GM19023 (cell line): ENCODE measurements around the gene MED13L.

Experiments
- ATAC-seq: cut with Tn5 transposase; IDR thresholded peaks from one replicate; pipeline ENCODE4 v1.9.1; 2021; ENCODE audit warnings: mild to moderate bottlenecking, moderate library complexity; ENCODE audit not compliant: unreplicated experiment

The MED13L gene

DNA sequence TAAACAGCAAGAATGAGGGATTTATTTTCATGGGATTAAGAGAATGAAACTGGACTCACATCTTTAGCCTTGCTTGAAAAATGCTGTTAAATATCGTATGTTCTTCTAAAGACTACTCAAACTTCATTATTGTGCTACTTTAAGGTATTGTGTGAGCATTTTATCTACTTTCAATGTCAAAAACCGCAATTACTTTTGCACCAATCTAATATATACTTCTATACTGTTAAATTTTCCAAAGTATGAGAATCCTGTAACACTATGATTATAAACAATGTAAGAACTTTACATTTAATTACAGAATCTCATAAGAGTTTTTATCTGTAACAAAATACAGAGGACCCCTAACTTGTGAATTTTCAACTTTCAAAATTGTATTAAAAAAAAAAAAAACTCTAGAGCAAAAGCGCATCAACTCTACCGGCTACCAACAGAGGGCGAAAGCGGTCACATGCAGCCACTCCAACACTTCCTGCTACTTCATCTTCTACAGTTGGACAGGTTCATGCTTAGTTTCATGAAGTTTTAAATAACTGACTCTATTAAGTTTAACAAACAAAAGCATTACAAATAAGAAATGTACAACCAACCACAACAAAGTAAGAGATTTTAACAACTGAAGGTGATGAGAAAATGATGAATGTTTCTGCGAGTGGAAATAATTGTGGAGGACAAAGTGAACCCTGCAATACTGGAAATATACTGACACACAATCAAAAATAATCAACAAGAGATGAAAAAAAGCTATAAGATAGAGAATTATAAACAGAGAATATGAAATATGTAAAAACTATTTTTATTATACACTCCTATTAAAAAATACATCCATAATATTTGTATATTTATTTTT is 210.9 kb downstream of the MED13L start:
- no peak for ATAC-seq

DNA sequence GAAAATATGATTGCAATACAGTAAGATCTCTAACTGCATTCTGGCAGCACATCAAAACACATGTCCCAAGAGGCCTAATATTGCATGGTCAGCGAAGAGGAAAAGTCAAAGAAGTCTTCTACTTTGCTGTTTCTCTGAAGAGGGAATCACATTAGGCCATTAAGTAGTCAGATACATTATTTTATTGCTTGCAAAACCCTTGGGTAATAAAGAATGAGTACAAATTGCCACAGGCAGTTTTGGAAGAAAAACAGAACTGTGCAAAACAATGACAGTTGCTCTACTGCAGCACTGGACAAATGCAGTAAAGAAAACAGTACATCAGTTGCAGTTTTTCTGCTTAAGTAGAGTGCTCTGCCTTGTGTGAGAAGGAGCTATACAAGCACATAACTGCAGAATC is 211.9 kb downstream of the MED13L start:
- ATAC-seq, result no peak

DNA sequence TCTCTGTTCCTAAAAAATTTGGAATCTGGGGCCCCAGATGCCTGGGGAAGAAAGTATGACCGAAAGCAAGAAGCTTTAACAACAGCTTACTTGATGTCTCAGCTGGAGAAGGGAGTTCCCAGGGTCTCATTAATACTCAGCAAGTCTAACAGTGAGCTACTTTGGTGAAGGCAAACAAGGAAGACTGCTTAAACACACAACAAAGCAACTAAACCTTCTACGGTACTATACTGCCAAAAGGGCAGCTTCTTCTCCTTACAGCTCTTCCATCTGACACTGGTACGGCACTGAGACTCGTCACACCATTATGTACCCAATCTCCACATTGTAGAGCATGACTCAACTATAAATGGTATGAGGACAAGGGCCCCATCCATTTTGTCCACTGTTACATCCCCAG is 213.0 kb downstream of the MED13L start:
- ATAC-seq, result no peak

DNA sequence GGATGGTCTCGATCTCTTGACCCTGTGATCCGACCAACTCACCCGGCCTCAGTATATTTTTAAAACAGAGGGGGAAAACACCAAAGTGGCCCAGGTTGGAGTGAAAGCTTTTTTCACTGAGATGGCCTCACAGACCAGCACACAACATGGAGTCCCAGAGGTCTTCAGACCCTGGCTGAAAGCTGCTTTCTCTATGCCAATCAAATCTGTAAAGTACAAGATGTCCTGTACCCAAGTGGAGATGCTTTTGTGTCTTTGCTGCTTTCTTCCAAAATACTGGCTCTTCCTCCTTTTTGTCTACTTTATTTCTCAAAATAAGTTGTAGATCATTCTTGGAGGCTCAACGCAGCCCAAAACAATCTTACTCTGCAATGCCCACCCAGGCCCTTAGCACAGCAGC is 214.8 kb downstream of the MED13L start:
- no peak for ATAC-seq

DNA sequence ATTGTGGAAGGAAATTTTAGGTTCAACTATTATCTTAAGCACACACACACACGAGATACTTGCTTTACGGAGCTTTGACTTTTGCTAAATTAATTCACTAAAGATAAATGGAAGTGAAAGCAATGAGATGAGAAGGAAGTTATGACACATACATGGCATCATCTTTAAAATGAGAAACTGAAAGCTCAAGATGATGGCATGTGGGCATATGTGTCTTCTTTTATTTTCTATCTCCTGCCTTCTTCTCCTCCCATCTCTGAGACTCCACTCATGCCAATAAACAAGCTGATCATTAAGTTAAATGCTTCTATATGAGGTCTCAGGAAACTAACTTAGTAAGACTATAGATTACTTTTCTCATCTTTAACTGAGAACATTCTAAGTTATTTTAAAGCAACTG is 216.7 kb downstream of the MED13L start:
- no peak for ATAC-seq

DNA sequence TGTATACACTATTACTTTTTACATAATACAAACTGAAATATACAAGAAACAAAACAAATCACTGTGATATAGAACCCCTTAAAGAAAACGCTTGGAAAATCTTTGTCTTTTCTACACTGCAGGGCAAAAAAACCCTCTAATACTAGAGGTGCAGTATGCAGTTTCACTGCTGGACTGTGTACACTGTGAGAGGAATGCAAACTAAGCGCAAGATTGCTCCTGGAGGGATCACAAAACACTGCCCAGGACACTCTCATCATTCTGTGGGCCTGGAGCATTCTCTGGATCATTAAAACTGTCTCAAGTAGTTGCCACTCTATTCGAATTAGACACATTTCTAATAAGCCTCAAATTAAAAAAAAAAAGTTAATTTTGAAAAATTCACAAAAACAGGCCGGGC is 217.6 kb downstream of the MED13L start:
- ATAC-seq, result no peak

DNA sequence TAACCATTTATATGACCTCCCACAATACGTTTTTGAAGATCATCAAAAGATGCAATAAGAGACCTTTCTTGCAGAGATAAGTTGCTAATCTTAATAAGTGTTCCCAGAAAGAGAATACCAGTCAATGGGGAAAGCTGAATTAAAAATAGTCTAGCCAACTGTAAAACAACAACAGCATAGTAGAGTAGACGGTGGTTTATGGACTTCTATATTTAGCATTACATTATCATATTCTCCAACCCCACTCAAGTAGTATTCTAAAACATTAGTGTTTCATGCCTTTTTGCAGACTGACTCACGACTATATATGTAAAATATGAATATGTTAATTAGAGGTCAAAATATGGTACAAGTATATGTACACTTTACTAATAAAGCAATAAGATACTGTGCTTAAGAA is 218.9 kb downstream of the MED13L start:
- ATAC-seq, result no peak

DNA sequence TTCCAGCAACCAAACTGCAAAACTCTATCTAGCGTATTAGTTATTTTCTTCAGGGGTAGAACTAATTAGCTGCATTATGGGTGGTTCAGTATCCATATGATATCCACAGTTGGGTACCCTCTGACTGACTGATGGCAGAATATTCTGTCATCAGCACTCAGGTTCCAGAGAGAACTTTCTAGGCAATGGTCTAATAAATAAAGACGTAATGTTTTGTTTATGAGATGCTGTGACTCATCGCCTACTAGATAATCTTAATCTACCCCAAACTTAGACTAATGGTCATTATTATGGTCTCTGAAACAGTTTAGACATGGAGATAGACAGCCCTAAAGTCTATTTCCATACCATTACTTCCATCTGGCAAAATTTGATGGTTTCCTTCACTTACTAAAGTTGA is 220.1 kb downstream of the MED13L start:
- ATAC-seq, result no peak

DNA sequence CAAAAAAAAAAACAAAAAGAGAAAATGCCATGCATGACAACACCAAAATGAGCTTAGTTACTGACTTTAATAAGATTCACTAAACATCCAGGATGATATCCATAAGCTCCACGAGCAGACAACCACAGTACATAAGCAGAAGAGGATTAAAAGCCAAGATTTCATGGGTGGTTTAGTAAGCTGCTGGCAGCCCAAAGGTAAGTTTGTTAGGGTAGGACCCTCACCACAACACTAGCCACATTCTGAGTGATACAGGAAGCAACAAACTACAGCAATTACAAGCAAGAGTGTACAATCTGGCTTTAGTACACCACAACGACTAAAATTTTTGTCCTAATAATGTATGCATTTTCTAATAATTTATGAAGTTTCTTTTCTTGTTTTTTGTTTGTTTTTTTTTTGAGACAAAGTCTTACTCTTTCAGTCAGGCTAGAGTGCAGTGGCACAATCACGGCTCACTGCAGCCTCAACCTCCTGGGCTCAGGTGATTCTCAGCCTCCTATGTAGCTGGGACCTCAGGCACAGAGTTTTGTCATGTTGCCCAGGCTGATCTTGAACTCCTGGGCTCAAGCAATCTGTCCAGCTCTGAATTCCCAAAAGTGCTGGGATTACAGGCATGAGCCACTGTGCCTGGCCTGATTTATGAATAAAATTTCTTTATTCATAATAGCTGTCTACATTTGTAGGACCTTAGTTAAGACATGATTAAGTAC is 221.4 kb downstream of the MED13L start:
- no peak for ATAC-seq

DNA sequence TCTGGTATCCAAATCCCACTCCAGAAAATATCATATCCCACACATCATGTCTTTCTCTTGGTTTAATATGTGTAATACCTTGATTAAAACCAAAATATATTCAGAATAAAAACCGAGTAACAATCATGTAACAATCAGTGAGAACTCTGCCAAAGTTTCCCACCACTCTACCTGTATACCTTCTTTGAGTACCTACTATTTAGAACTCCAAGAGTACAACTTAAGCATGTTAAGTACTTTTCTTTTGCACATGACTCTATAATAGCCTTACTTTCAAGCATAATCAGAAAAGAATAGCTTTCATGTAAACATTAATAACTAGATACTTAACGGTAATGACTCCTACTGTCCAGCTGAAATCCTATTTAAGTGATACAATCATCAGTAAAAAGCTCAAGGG is 223.2 kb downstream of the MED13L start:
- no peak for ATAC-seq

DNA sequence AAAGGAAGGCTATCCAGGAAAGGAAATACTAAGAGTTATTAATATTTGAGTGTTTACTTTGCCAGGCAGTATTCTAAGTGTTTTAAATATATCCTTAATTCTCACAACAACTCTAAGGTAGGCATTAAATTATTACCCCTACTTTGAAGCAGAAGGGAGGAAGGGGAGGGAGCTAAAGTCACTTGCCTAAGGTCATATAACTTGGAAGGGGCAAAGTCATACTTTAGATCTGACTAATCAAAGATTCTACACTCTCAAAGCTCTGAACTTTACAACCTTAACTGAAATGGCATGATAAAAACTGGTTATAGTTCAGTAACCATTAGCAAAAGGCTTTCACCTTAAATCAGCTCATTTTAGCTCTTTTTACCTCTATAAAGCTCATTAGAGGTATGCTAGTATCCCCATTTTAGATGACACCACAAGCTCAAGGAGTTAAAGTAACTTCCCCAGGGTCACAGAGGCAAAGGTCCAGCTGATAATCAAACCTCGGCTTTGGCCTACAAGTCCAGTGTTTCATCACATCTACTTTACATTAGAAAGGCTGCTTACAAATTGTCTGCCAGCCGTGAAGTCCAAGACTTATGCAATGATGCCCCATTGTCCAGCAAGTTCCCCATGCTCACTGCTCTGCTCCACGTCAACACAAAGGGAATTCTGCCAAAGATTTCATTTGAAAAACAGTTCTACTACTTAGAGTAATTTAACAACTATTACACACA is 223.9 kb downstream of the MED13L start:
- ATAC-seq, result no peak

DNA sequence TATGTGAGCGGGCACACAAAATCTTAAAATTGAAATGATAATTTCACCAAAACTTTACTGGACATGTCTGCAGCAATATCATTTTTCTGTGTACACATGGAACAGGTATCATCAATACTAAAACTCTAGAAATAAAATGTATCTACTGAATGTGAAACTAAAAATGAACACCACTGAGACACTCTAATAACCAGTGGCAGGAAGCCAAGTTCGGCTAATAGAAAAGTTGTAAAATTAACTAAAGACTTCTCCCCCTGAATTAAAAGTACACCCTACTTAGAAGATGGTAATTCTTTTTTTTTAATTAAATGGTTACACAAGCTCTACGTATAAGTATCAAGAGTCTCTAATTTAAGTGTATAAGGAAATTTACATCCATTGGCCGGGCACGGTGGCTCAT is 227.2 kb downstream of the MED13L start:
- no peak for ATAC-seq

DNA sequence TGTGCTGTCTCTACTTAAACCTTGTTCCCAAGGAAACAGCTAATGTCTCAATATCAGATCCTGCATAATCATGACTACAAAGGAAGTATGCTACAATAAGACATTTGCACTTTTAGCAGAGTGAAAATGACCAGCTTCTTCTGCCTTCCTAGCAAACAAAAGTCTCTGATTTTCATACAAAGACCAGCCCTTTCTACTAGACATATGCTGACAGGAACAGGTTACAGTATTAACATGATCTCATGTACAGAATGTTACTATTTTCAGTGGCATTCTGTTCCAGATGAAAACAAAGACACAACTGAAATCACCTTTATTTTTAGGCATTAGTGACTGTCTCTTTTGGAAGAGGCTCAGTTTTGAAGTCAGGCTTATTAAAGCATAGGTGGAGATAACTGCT is 228.6 kb downstream of the MED13L start:
- no peak for ATAC-seq

DNA sequence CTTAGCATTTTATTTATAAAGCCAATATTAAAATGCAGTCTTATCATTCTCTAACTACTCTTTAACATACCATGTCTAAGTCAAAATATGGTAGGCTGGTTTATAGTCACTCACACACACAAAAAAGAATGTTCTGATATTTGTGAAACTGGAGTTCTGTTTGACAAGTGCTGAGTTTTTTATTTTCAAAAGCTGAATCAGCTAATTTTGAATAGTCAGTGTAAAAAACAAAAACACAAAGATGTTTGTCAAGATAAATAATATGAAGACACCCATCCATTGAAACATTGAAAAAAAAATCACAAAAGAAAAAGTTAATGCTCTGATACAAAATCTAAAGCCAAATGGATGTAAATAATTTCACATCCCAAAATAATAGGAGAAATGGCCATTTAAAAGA is 231.5 kb downstream of the MED13L start:
- no peak for ATAC-seq

DNA sequence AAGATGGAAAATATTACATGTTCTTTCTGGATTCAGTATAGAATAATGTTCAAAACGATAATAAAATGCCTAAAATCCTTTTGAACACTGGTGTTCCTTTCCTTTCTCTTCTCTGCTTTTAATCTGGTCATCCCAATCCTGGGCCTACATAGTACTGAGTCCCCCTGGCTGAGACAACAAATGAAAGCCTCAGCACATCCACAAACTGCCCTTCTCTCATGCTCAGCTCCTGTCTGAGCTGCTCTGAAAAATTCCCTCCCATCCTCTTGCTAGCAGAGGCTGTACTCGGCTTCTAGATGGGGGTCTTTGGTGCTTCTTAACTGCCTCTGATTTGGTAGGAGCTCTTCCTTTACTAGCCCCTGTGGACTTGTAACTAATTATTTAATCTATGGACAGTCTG is 232.3 kb downstream of the MED13L start:
- ATAC-seq, result no peak

DNA sequence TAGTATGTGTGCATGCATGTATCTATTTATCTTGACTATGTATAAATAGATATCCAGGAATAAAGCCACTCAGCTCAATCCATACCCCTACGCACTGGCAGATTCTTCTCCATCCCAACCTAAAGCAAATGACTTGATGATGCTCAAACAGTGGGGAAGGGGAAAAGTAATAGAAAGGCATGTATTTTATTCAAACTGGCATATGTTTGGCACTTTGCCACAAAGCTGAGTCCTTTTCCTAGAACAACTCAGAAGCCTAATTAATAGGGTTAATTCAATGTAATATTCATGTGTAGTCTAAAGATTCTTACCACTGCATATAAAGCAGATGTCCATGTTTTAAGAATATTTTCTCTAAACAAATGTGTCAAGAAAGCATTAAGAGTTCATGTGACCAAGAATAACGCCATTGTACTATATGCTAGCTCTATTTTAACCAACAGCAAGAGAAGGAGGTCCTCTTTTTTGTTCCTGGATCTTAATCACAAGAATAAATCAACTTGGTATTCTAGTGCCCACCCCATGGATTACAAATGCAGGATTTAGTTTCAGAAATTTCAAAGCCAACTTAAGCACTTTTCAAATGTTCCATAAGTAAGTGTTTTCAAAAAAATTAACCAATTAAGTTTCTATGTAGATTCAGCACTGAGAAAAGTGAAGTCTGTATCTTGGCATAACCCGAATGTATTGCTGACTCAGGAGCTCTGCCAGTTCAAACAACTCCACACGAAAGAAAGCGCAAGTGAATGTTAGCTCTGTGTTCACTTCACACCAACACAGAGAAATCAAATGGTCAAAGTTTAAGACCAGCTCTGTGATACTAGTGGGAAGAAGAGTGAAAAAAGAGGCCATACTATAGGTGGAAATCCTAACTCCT is 233.6 kb downstream of the MED13L start:
- ATAC-seq, result no peak

DNA sequence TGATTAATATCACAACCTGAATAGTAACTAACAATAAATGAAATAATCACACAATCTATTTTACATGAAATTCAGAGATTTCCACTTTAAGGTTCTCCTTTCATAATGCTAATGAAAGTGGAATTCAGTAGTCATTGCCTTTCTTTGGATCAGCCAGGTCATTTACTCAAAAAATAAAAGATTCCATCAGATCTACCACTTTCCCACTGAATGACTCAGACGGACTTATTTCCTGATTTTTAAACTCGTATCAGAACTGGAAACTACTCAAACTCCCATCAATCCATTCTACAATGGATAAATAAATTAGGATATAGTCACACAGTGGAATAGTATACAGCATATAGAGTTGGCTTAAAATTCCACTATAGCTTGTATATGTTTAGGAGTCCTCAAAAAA is 237.1 kb downstream of the MED13L start:
- no peak for ATAC-seq

DNA sequence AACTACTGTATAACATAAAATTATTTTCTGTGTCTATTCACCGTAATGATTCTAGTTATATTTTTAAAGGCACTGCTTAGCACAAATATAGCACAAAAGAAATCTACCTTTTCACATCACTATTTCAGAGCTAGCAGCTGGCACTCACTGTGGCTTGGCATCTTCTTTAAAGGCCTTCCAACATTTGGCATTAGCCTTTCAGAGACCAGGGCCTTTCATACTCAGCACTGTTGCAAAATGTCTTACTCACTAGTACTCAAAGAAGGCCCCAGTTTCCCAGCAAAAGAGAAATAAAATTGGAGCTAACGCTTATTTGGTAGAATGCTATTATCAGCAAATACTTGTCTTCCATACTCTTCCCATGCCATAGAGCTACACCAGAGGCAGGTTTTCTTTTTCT is 238.4 kb downstream of the MED13L start:
- ATAC-seq, result no peak

DNA sequence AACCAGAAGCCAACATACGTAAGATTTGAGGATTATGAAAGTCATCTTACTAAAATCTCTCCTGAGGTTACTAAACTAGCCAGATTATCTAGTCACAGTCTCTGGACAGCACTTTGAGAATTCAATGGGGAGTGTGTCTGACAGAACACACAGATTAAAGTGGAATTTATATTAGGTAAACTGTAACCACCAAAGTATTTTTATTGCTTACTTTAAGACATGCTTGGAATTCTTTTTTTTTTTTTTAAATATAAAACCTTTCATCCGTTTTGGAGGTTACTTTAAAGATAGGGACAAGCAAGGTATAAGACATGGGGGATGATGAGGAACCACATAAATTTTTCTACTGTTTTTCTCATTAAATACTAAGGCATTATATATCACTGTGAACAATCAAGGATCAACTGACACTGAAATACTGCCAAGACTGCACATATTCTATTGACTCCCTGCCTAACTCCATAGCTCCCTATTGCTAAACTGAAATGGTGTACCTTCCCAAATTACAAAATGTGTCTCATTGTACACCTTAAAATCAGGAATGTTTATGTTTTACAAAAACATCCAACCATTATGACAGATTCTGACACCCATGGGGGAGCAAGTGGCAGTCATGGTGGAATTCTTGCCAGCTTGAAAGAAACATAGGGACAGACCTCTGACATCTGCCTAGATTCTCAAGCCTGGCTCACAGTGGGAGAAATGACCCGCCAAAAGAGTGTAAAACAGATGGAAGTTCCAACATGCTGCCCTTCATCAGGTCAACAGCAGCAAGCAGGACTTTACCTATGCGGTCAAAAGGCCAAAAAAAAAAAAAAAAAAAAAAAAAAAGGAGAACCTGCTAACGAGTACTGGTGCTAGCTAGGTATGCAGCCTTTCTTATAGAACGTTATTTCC is 239.3 kb downstream of the MED13L start:
- ATAC-seq, result no peak

DNA sequence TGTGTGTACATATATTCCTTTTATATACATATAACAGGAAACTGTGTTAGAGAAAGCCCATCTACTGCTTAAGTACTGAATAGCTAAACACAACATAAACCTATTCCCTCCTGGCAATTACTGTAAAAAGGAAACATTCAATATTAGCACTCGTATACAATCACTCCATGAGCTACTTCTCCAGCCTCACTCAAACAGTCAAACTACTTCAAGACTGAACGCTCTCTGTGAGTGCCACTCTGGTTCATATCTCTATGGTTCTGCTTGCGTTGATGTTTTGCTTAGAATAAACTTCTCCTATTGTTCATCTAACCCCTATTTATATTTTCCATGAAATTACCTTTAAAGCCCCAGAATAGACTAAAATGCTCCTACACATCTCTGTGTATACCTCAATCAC is 243.7 kb downstream of the MED13L start:
- no peak for ATAC-seq
